ENCODE measurements around the gene GATAD2A.

DNA sequence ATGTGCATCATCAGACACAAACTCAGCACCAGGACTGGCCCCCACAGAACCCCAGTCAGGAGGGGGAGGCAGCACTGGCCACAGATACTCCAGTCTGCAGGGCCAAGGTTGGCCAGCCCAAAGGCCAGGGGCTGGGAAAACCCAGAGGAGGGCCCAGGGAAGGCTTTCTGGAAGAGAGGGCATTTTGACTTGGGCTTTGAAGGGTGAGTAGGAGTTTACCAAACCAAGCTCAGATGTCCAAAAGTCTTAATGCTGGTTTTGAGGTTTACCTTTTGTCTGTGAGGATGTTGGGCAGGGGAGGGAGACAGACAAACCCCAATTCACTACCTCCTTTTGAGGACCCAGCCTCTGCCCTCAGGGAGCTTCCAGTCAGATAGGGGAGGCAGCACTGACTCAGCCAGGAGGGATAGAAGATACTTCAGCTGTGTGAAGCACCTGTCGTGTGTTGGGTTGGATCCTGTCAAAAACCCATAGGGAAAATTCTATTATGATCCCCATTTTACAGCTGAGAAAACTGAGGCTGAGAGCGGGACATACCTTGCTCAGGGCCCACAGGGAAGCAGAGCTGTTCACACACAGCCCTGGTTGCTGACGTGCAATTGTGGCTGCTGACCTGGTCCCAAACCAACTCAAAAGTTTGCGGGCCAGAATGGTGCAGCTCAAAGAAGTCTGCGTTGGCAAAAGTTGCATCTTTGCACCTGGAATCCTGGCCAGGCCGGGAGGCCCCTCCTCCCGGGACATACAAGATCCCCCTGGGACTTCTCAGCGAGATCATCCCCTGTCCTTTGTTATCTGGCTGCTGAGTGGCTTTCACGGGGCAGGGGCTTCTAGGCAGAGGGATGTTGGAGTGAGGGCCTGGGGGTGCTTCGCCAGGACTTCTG, 145.7 kb downstream of the GATAD2A start:
- TF ChIP-seq, protein P1, sequence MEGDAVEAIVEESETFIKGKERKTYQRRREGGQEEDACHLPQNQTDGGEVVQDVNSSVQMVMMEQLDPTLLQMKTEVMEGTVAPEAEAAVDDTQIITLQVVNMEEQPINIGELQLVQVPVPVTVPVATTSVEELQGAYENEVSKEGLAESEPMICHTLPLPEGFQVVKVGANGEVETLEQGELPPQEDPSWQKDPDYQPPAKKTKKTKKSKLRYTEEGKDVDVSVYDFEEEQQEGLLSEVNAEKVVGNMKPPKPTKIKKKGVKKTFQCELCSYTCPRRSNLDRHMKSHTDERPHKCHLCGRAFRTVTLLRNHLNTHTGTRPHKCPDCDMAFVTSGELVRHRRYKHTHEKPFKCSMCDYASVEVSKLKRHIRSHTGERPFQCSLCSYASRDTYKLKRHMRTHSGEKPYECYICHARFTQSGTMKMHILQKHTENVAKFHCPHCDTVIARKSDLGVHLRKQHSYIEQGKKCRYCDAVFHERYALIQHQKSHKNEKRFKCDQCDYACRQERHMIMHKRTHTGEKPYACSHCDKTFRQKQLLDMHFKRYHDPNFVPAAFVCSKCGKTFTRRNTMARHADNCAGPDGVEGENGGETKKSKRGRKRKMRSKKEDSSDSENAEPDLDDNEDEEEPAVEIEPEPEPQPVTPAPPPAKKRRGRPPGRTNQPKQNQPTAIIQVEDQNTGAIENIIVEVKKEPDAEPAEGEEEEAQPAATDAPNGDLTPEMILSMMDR (IDR thresholded peaks at IDR 0.05; ENCODE audit: low read depth, low read length) = no peak
- no peak for TF ChIP-seq EZH2phosphoT487 (IDR thresholded peaks at IDR 0.05; ENCODE audit: low read depth)
